Activated B cell treated with CpG ODN at 0.5 μM for 24 hours (primary cell): ENCODE data around the gene KIAA1586. TPM values are rescaled to one million over a fixed set of nuclear protein-coding genes. Genes with fewer than 3 reads are reported as not detected.

Source experiments
- ATAC-seq: fragments of 200-7000 bp; cut with Tn5 transposase; one replicate; pipeline ENCODE4 v1.10.0; 2021; ENCODE audit warnings: low read depth, mild to moderate bottlenecking, moderate library complexity
- CTCF ChIA-PET: fragments of 350-600 bp; sonication (Branson Sonifier 250); formaldehyde crosslinking; loops from one replicate; lab custom pipeline; 2021; ENCODE audit warnings: antibody characterized with exemption; lab: Charles Lee
- POLR2A ChIA-PET: fragments of 350-600 bp; sonication (Branson Sonifier 250); formaldehyde crosslinking; loops from one replicate; lab custom pipeline; 2021; ENCODE audit warnings: antibody characterized with exemption; lab: Charles Lee
- DNase-seq: peaks from one replicate; pipeline ENCODE4 v3.0.0; 2022
- H3K27ac Mint-ChIP-seq: one replicate; pipeline ENCODE4 v1.8.0; 2020; ENCODE audit warnings: mixed read lengths
- H3K27me3 Mint-ChIP-seq: one replicate; pipeline ENCODE4 v1.8.0; 2021; ENCODE audit warnings: mixed read lengths
- H3K36me3 Mint-ChIP-seq: one replicate; pipeline ENCODE4 v1.8.0; 2021; ENCODE audit warnings: low read depth, mixed read lengths
- H3K4me1 Mint-ChIP-seq: one replicate; pipeline ENCODE4 v1.8.0; 2021; ENCODE audit warnings: mixed read lengths
- H3K4me3 Mint-ChIP-seq: one replicate; pipeline ENCODE4 v1.8.0; 2020; ENCODE audit warnings: mild to moderate bottlenecking, mixed read lengths
- H3K9me3 Mint-ChIP-seq: one replicate; pipeline ENCODE4 v1.8.0; 2020; ENCODE audit warnings: mixed read lengths
- CTCF ChIP-seq: fragments of 200-600 bp; IDR thresholded peaks from one replicate; pipeline ENCODE4 v1.8.0; 2022; ENCODE audit warnings: antibody characterized with exemption, mild to moderate bottlenecking
- intact Hi-C: fragments of 100-400 bp; cut with micrococcal nuclease; formaldehyde crosslinking; loops from one replicate; pipeline ENCODE4 v1.15.1; 2024
- total RNA-seq: library from RNA; stranded (reverse); gene quantifications from 2 replicates; pipeline ENCODE4 v1.2.3, GENCODE V29; 2022

Gene KIAA1586
- total RNA-seq, 1 donor from 2014 or later = 15.2 TPM

- peaks cover 21% of the 10 kb centered on the region for H3K4me1 Mint-ChIP-seq
- no peaks in the 10 kb centered on the region for H3K27me3 Mint-ChIP-seq
- peaks cover 44% of the 10 kb centered on the region for H3K36me3 Mint-ChIP-seq
- no peak for TF ChIP-seq CTCF
- H3K9me3 Mint-ChIP-seq = peaks cover 3% of the 10 kb centered on the region
- no peak overlapping the region for H3K27ac Mint-ChIP-seq
- POLR2A ChIA-PET = no interaction called here
- no peak for ATAC-seq
- H3K4me3 Mint-ChIP-seq = no peak overlapping the region
- CTCF ChIA-PET = no interaction called here
- no peak for DNase-seq
- intact Hi-C loops = loop anchor here (5.0 kb wide), 2 partner anchors 174 to 269 kb away; partner anchors contain the start of genes PRIM2 and RAB23
Measured at GRCh38 chr6:57048577-57048976, 2.1 kb downstream of the KIAA1586 start.

- intact Hi-C loops = no loop called here
- Mint-ChIP-seq H3K27me3 (no peaks in the 10 kb centered on the region), H3K36me3 (peaks cover 24% of the 10 kb centered on the region), H3K27ac (no peak overlapping the region), H3K4me3 (no peak overlapping the region), H3K4me1 (peaks cover 9% of the 10 kb centered on the region), H3K9me3 (no peaks in the 10 kb centered on the region)
- CTCF ChIA-PET = no interaction called here
- POLR2A ChIA-PET = no interaction called here
- no peak for TF ChIP-seq CTCF
- no peak for DNase-seq
- ATAC-seq = no peak
Measured at GRCh38 chr6:57063847-57064246, 17.4 kb downstream of the KIAA1586 start.

- intact Hi-C loops = no loop called here
- no peak overlapping the region for H3K4me3 Mint-ChIP-seq
- CTCF ChIA-PET = no interaction called here
- no peaks in the 10 kb centered on the region for H3K9me3 Mint-ChIP-seq
- DNase-seq (no peak), ATAC-seq (no peak)
- POLR2A ChIA-PET = interaction anchor here (1.1 kb wide), 1 partner anchor 25 kb away, joined by 5 read pairs; the partner anchor contains the start of gene ZNF451
- no peak for TF ChIP-seq CTCF
- peaks cover 9% of the 10 kb centered on the region for H3K4me1 Mint-ChIP-seq
- H3K36me3 Mint-ChIP-seq = peaks cover 20% of the 10 kb centered on the region
- no peaks in the 10 kb centered on the region for H3K27me3 Mint-ChIP-seq
- no peak overlapping the region for H3K27ac Mint-ChIP-seq
Measured at GRCh38 chr6:57064809-57065208, 18.3 kb downstream of the KIAA1586 start.

- H3K4me3 Mint-ChIP-seq = no peak overlapping the region
- ATAC-seq (no peak), DNase-seq (no peak)
- no peaks in the 10 kb centered on the region for H3K27me3 Mint-ChIP-seq
- H3K4me1 Mint-ChIP-seq = peaks cover 9% of the 10 kb centered on the region
- no peak overlapping the region for H3K27ac Mint-ChIP-seq
- TF ChIP-seq CTCF = no peak
- ChIA-PET POLR2A (no interaction called here), CTCF (no interaction called here)
- H3K36me3 Mint-ChIP-seq = peaks cover 9% of the 10 kb centered on the region
- intact Hi-C loops = no loop called here
- H3K9me3 Mint-ChIP-seq = no peaks in the 10 kb centered on the region
Measured at GRCh38 chr6:57068061-57068460, 21.6 kb downstream of the KIAA1586 start.

- CTCF ChIA-PET = no interaction called here
- no peak overlapping the region for H3K27ac Mint-ChIP-seq
- ATAC-seq (no peak), DNase-seq (no peak)
- H3K36me3 Mint-ChIP-seq = peaks cover 7% of the 10 kb centered on the region
- no peak for TF ChIP-seq CTCF
- no peak overlapping the region for H3K4me3 Mint-ChIP-seq
- peaks cover 9% of the 10 kb centered on the region for H3K4me1 Mint-ChIP-seq
- no peaks in the 10 kb centered on the region for H3K9me3 Mint-ChIP-seq
- POLR2A ChIA-PET = no interaction called here
- H3K27me3 Mint-ChIP-seq = no peaks in the 10 kb centered on the region
- intact Hi-C loops = no loop called here
Measured at GRCh38 chr6:57069228-57069627, 22.7 kb downstream of the KIAA1586 start.
